PC-3 (cell line): Measurements from ENCODE around the gene APOBEC3A.

ENCODE experiments used
- CTCF ChIP-seq: fragments of 300-600 bp; sonication (generic); conservative IDR thresholded peaks from 2 replicates; pipeline ENCODE4 v1.5.1; 2017; ENCODE audit warnings: antibody characterized with exemption, low read depth, mild to moderate bottlenecking, low read length
- EZH2 ChIP-seq: fragments of 300-600 bp; sonication (generic); IDR thresholded peaks from one replicate; pipeline ENCODE4 v1.6.1; 2017; ENCODE audit warnings: antibody characterized with exemption, mild to moderate bottlenecking, low read length; ENCODE audit not compliant: unreplicated experiment
- EZH2phosphoT487 ChIP-seq: fragments of 300-600 bp; sonication (generic); IDR thresholded peaks from 2 replicates; pipeline ENCODE4 v1.6.1; 2018; ENCODE audit warnings: mild to moderate bottlenecking, antibody characterized with exemption, low read length, borderline replicate concordance

DNA sequence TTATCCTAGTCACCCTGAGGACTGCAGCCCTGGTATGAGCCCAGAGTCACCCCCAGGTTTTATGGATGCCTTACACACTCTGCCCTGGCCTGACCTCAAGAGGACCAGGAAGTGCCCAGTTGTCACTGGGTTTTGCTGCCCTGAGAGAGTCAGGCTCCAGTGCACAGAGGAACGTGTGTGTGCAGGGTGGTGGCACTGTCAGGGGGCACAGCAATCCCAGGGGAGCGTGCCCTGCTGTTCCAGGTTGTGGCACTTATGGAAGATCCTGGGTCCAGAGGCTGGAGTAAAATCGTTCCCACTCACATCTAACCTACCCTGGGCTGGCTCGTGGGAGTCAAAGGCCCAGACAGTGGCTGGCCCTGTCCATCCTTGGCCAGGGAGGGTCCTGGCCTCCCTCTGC lies 7.6 kb downstream of the APOBEC3A start:
- no peak for TF ChIP-seq CTCF
- TF ChIP-seq EZH2, result no peak
- no peak for TF ChIP-seq EZH2phosphoT487
